K562 treated with DMSO at 1 percent for 24 hours (cell line): Measurements from ENCODE around the gene TUBG2. TPM values are rescaled to one million over a fixed set of nuclear protein-coding genes. Genes with fewer than 3 reads are reported as not detected.

Experiments
- total RNA-seq: library from RNA; unstranded; fragments of 300-600 nt; gene quantifications from 2 replicates; pipeline ENCODE4 v1.2.3, GENCODE V29; 2022; ENCODE audit warnings: low read depth; ENCODE audit not compliant: insufficient read depth

TUBG2 gene
- total RNA-seq: not detected in 2 replicates

DNA sequence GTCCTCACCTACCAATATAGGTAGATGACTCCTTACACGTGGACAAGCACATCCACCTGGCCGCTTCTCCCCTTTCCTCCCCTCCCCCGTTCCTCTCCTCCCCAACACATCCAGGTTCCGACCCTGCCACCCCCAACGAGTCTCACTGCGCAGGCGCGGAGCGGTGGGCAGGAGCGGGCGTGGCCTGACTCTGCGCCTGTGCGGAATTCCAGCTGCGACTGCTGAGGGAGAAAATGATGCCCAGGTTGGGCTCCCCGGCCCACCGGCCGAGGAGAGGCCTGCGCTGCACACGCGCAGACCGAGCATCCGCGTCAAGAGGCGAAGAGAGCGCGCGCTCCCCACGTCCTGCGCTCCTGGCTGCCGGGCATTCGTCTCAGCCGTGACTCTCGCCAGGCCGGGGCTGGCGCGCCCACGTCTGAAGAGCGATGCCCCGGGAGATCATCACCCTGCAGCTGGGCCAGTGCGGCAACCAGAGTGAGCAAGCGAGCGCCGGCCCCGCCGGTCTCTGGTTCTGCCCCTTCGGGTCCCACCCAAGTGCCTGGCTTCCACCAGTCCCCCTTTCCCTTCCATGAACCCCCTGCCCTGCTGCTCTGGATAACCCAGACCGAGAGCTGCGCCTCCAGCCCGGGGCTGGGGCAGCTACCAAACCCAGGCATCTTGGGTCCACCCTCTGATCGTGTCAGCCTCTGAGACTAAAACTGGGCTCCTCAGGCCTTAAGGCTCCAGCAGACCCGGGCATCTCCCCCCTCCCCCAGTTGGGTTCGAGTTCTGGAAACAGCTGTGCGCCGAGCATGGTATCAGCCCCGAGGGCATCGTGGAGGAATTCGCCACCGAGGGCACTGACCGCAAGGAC lies at the start of gene TUBG2:
Gene TUBG2, plus strand, starts transcription at position 206 of the 853 bp plus-strand sequence. Its CDS starts 220 bp downstream, at position 426.

DNA sequence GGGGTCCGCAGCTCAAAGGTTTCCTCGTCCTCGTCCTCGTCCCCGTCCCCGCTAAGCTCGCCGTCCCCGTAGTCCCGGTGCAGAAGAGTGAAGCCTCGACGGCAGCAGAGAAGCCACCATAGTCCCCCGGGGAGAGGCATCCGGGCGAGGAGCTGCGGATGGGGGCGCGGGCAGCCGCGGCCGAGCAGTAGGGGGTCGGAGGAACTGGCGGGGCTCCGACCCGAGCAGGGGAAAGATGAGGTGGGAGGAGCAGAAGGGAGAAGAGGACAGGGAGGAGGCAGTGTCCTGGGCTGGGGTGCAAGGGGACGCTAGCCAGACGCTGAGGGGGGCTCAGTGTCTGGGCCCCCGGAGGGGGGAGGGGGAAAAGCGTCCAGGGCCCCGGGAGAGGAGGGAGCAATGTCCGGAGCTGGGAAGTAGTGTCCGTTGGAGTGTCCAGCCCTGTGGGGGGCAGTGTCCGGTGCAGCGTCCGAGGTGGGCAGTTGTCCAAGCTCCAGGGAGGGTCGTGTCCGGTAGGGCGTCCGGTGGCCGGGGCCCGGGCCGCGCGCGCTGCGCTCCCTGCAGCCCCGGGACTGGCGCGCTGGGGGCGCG lies 17.4 kb downstream of the TUBG2 start, which contains the start of gene PLEKHH3:
Gene PLEKHH3, minus strand, starts transcription at position 571 of the 588 bp plus-strand sequence. Its CDS starts 431 bp downstream, at position 140.

DNA sequence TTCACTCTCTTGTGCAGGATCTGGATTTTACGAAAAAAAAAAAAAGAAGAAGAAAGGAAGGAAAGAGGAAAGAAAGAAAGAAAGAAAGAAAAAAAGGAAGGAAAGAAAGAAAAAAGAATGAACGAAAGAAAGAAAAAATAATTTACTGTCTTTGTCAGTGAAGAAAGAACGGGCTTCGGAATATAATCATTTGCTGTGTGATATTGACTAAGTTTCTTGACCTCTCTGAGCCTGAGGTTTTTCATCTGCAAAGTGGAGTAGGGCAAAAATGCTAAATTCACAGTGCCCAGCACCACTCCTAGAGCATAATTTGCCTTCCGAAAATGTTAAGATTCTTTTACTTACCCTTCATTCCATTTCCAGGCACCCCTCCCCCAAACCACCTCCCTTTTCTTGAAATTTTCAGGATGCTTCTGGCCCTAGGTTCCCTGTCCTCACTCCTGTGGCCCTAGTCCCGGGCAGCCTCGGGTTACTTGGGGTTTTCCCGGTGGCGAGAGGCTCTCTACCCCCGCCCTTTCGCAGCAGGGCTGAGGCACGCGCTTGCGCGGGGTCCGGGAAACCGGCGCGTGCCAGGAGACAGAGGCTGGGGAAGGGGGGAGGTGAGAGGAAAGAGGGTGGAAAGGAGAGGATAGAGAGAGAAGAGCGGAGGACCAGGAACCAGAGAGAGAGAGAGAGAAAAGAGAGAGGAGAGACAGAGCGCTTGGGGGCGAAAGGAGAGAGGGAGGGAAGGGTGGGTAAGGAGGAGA lies 23.1 kb downstream of the TUBG2 start, which contains the start of gene CNTNAP1:
Gene CNTNAP1, plus strand, starts transcription at position 556 of the 746 bp plus-strand sequence. CDS start 299 bp downstream, outside the sequence.

Other genes with a start within 250 kb of the TUBG2 start
- 84.8 and 91.7 TPM in 2 replicates for gene CAVIN1, start 236.0 kb upstream of the TUBG2 start, total RNA-seq
- gene ATP6V0A1, start 200.4 kb upstream of the TUBG2 start, total RNA-seq: 64.8 and 65.7 TPM in 2 replicates
- gene NAGLU, start 123.0 kb upstream of the TUBG2 start, total RNA-seq: 23.6 and 24.1 TPM in 2 replicates
- 7.3 and 15.9 TPM in 2 replicates for gene HSD17B1, start 106.4 kb upstream of the TUBG2 start, total RNA-seq
- gene COASY, start 97.1 kb upstream of the TUBG2 start, total RNA-seq: 129 and 133 TPM in 2 replicates
- gene MLX, start 92.2 kb upstream of the TUBG2 start, total RNA-seq: 40.3 and 43.2 TPM in 2 replicates
- 45.6 and 52.2 TPM in 2 replicates for gene PSMC3IP, start 81.6 kb upstream of the TUBG2 start, total RNA-seq
- gene RETREG3, start 49.9 kb upstream of the TUBG2 start, total RNA-seq: 25.5 and 26.8 TPM in 2 replicates
- 193 and 202 TPM in 2 replicates for gene TUBG1, start 49.6 kb upstream of the TUBG2 start, total RNA-seq
- gene PLEKHH3, start 17.7 kb downstream of the TUBG2 start, total RNA-seq: 60.2 and 68.6 TPM in 2 replicates
- gene CCR10, start 22.6 kb downstream of the TUBG2 start, total RNA-seq: 14.6 and 19.4 TPM in 2 replicates
- gene CNTNAP1, start 23.2 kb downstream of the TUBG2 start, total RNA-seq: 3.1 TPM in 2 replicates
- 16.8 and 17.2 TPM in 2 replicates for gene EZH1, start 85.8 kb downstream of the TUBG2 start, total RNA-seq
- not detected in 2 replicates for gene RAMP2, start 101.9 kb downstream of the TUBG2 start, total RNA-seq
- 155 and 161 TPM in 2 replicates for gene VPS25, start 114.2 kb downstream of the TUBG2 start, total RNA-seq
- gene WNK4, start 121.3 kb downstream of the TUBG2 start, total RNA-seq: 6.2 and 6.8 TPM in 2 replicates
- gene COA3, start 139.4 kb downstream of the TUBG2 start, total RNA-seq: 66.2 and 80.9 TPM in 2 replicates
- 0.37 and 0.80 TPM in 2 replicates for gene CNTD1, start 139.6 kb downstream of the TUBG2 start, total RNA-seq
- 39.2 and 41.3 TPM in 2 replicates for gene BECN1, start 165.0 kb downstream of the TUBG2 start, total RNA-seq
- 115 and 117 TPM in 2 replicates for gene PSME3, start 174.1 kb downstream of the TUBG2 start, total RNA-seq
- 2.2 and 2.9 TPM in 2 replicates for gene AOC2, start 185.3 kb downstream of the TUBG2 start, total RNA-seq
- 1.7 and 2.0 TPM in 2 replicates for gene AOC3, start 191.9 kb downstream of the TUBG2 start, total RNA-seq
- gene G6PC1, start 241.5 kb downstream of the TUBG2 start, total RNA-seq: not detected in 2 replicates